RWPE1 (cell line): ENCODE results near the gene NELFB.
A peak's percentile ranks its signal among the peaks of the same experiment; 100 is the strongest.

Experiments
- CTCF ChIA-PET: fragments of 350-600 bp; sonication (Branson Sonifier 250); formaldehyde crosslinking; extraction: SDS; loops from one replicate; lab custom pipeline; 2021; lab: Yijun Ruan, JAX
- POLR2A ChIA-PET: fragments of 400-600 bp; formaldehyde crosslinking; extraction: SDS; loops from one replicate; lab custom pipeline; 2020; ENCODE audit warnings: antibody characterized with exemption; ENCODE audit not compliant: low non-redundant PET; lab: Yijun Ruan, JAX
- DNase-seq: peaks from one replicate; pipeline ENCODE4 v3.0.0; 2012; ENCODE audit warnings: low spot score
- H3K27ac ChIP-seq: fragments of 450-650 bp; 2 replicates; pipeline ENCODE4 v1.5.1; 2017
- CTCF ChIP-seq: fragments of 450-650 bp; conservative IDR thresholded peaks from 2 replicates; pipeline ENCODE4 v1.5.1; 2017; ENCODE audit warnings: low read depth, mild to moderate bottlenecking

Gene NELFB

GRCh38 chr9:137310189-137311052 is 55.3 kb downstream of the NELFB start:
- peak overlapping the region; percentile 64 for H3K27ac ChIP-seq
- CTCF ChIA-PET, result interaction anchor here (0.5 to 1.5 kb wide), 3 partner anchors 8 to 279 kb away, joined by 3 to 7 read pairs (median 3); partner anchors contain the start of gene NRARP
- DNase-seq, result no peak
- TF ChIP-seq CTCF, result no peak
- POLR2A ChIA-PET, result no interaction called here

GRCh38 chr9:137311171-137311985 is 56.3 kb downstream of the NELFB start:
- DNase-seq, result peak; percentile 99
- peak overlapping the region; percentile 64 for H3K27ac ChIP-seq
- ChIA-PET CTCF (interaction anchor here (0.5 to 1.5 kb wide), 3 partner anchors 9 to 1120 kb away, joined by 3 to 7 read pairs (median 3); partner anchors contain the start of gene NRARP), POLR2A (interaction anchor here (0.6 kb wide), 2 partner anchors 111 to 305 kb away, joined by 3 to 4 read pairs; no protein-coding TSS in a partner anchor)
- no peak for TF ChIP-seq CTCF

GRCh38 chr9:137311986-137312851 is 57.1 kb downstream of the NELFB start:
- DNase-seq, result no peak
- ChIA-PET CTCF (interaction anchor here (0.5 to 1.9 kb wide), 7 partner anchors 10 to 332 kb away, joined by 3 to 11 read pairs (median 3); partner anchors contain the start of gene NRARP), POLR2A (interaction anchor here (1.1 kb wide), 1 partner anchor 10 kb away, joined by 3 read pairs; the partner anchor contains the start of gene NRARP)
- no peak for TF ChIP-seq CTCF
- peak overlapping the region; percentile 64 for H3K27ac ChIP-seq

GRCh38 chr9:137312852-137313325 is 57.8 kb downstream of the NELFB start:
- peak overlapping the region; percentile 64 for H3K27ac ChIP-seq
- TF ChIP-seq CTCF, result no peak
- CTCF ChIA-PET, result interaction anchor here (0.6 to 1.9 kb wide), 7 partner anchors 11 to 331 kb away, joined by 3 to 11 read pairs (median 4); partner anchors contain the start of gene NRARP
- POLR2A ChIA-PET, result interaction anchor here (1.1 kb wide), 1 partner anchor 11 kb away, joined by 3 read pairs; the partner anchor contains the start of gene NRARP
- DNase-seq, result no peak

GRCh38 chr9:137313326-137313936 is 58.3 kb downstream of the NELFB start:
- peak overlapping the region; percentile 64 for H3K27ac ChIP-seq
- TF ChIP-seq CTCF, result no peak
- DNase-seq, result peak; percentile 3
- ChIA-PET CTCF (interaction anchor here (0.8 to 1.9 kb wide), 5 partner anchors 11 to 132 kb away, joined by 3 to 11 read pairs (median 4); partner anchors contain the start of gene NRARP), POLR2A (interaction anchor here (1.1 kb wide), 1 partner anchor 11 kb away, joined by 3 read pairs; the partner anchor contains the start of gene NRARP)
